HFFc6 (cell line): ENCODE results near the gene CFL2. TPM values are rescaled to one million over a fixed set of nuclear protein-coding genes. Genes with fewer than 3 reads are reported as not detected.
"Not testable (repeated sequence)": the region's sequence is repeated elsewhere in the genome, so short reads cannot be mapped to it uniquely, and the experiment has no call there.

Source experiments
- DNase-seq: peaks from one replicate; pipeline ENCODE4 v3.0.0-alpha.2; 2018
- H3K27ac Mint-ChIP-seq: 2 replicates; pipeline ENCODE4 v1.8.0; 2020; ENCODE audit warnings: mild to moderate bottlenecking, mixed read lengths
- H3K27me3 Mint-ChIP-seq: 2 replicates; pipeline ENCODE4 v1.8.0; 2021; ENCODE audit warnings: mild to moderate bottlenecking, moderate library complexity, mixed read lengths; ENCODE audit not compliant: insufficient read depth
- H3K36me3 Mint-ChIP-seq: 2 replicates; pipeline ENCODE4 v1.8.0; 2021; ENCODE audit warnings: low read depth, mixed read lengths
- H3K4me1 Mint-ChIP-seq: 2 replicates; pipeline ENCODE4 v1.8.0; 2020; ENCODE audit warnings: low read depth, mixed read lengths
- H3K4me3 Mint-ChIP-seq: 2 replicates; pipeline ENCODE4 v1.8.0; 2020; ENCODE audit warnings: mild to moderate bottlenecking, moderate library complexity, mixed read lengths
- H3K9me3 Mint-ChIP-seq: 2 replicates; pipeline ENCODE4 v1.8.0; 2020; ENCODE audit warnings: mild to moderate bottlenecking, mixed read lengths
- CTCF ChIP-seq: fragments of 200-600 bp; sonication (generic); IDR thresholded peaks from 2 replicates; pipeline ENCODE4 v1.5.0; 2021; ENCODE audit warnings: antibody characterized with exemption, mild to moderate bottlenecking
- total RNA-seq, 6 experiments: library from RNA; stranded (reverse); fragmentation: NEBNext Ultra II Directional; extraction: Animal tissue kit (Norgen Biotek cat#: 25700); gene quantifications; 2 replicates in 1 of 6; 3 replicates in 5 of 6; pipeline ENCODE4 v1.2.3, GENCODE V29; 2021

The CFL2 gene
- total RNA-seq, 6 experiments from 2014 or later = 223 to 307 (median 268) TPM

GRCh38 chr14:34749408-34749807, 35.0 kb upstream of the CFL2 start:
- Mint-ChIP-seq H3K27ac (no peak overlapping the region), H3K4me3 (no peak overlapping the region), H3K36me3 (no peaks in the 10 kb centered on the region), H3K27me3 (no peaks in the 10 kb centered on the region), H3K9me3 (no peaks in the 10 kb centered on the region), H3K4me1 (peaks cover 12% of the 10 kb centered on the region)
- no peak for TF ChIP-seq CTCF
- DNase-seq = no peak

GRCh38 chr14:34742270-34743115, 28.1 kb upstream of the CFL2 start:
- Mint-ChIP-seq H3K4me3 (no peak overlapping the region), H3K36me3 (0 out of 2 replicates have a peak, but pooled peaks cover 3% of the 10 kb centered on the region), H3K27me3 (no peaks in the 10 kb centered on the region; the same call in none of the 2 replicates), H3K9me3 (no peaks in the 10 kb centered on the region), H3K27ac (no peak overlapping the region), H3K4me1 (peaks cover 12% of the 10 kb centered on the region)
- no peak for TF ChIP-seq CTCF
- no peak for DNase-seq

- H3K27ac Mint-ChIP-seq = no peak overlapping the region
- H3K4me1 Mint-ChIP-seq = peaks cover 12% of the 10 kb centered on the region
- TF ChIP-seq CTCF = no peak
- 0 out of 2 replicates have a peak, but pooled peaks cover 3% of the 10 kb centered on the region for H3K36me3 Mint-ChIP-seq
- no peak overlapping the region for H3K4me3 Mint-ChIP-seq
- no peaks in the 10 kb centered on the region; the same call in none of the 2 replicates for H3K27me3 Mint-ChIP-seq
- no peaks in the 10 kb centered on the region for H3K9me3 Mint-ChIP-seq
- no peak for DNase-seq
Observed at GRCh38 chr14:34741840-34742239, 27.4 kb upstream of the CFL2 start.

- H3K27me3 Mint-ChIP-seq, H3K9me3 Mint-ChIP-seq, H3K4me3 Mint-ChIP-seq, H3K27ac Mint-ChIP-seq, H3K36me3 Mint-ChIP-seq: not testable (repeated sequence)
- H3K4me1 Mint-ChIP-seq = peaks cover 12% of the 10 kb centered on the region
- peak; percentile 14 for DNase-seq
Observed at GRCh38 chr14:34740139-34740538, 25.7 kb upstream of the CFL2 start.

- DNase-seq, H3K27ac Mint-ChIP-seq, H3K9me3 Mint-ChIP-seq, H3K36me3 Mint-ChIP-seq, H3K4me3 Mint-ChIP-seq, H3K27me3 Mint-ChIP-seq: not testable (repeated sequence)
- peaks cover 30% of the 10 kb centered on the region for H3K4me1 Mint-ChIP-seq
Observed at GRCh38 chr14:34737079-34737478, 22.7 kb upstream of the CFL2 start.

GRCh38 chr14:34733245-34733644, 18.9 kb upstream of the CFL2 start:
- Mint-ChIP-seq H3K4me3 (no peak overlapping the region), H3K27ac (peak overlapping the region; percentile 42; the same call in 1 of the 2 replicates), H3K9me3 (no peaks in the 10 kb centered on the region), H3K4me1 (peaks cover 20% of the 10 kb centered on the region), H3K27me3 (no peaks in the 10 kb centered on the region; the same call in none of the 2 replicates), H3K36me3 (no peaks in the 10 kb centered on the region)
- no peak for TF ChIP-seq CTCF
- DNase-seq = peak; percentile 37
